Measurements from ENCODE around the gene ZFP90.

ZFP90 gene

DNA sequence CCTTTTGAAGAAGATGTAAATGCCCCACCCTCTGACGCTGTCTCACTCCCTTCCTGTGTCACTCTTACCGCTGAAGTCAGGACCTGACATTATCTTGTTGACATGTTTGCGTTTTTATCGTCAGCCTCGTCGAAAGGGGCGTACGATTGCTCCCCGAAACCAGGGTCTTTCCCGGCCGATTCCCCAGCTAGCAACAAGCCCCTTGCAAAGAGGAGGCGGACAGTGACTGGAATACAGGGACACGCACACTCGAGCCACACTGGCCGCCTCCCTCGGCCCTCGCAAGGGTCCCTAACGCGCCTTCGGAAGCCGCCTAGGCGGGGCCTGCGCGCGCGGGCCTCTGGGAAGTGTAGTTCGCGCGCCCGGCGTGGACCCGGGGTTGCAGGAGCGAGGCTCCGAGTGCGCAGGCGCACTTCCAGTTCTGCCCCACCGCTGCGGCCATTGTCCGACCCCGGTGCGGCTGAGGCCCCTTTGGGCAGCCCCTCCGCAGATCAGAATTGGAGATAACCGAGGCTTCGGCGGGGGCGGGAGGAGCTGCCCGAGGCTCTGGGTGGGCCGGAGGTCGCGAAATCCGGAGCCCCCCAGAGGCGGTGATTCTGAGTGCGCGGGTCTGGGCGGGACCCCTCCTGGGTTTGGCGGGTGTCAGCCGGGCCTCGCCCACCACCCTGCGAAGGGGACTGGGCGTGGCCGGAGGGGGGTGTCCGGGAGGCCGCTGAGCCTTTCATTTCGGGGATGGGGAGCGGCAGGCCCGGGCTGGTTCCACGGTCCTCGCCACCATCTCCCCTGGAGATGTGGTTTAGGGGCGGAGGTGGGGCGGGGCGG, at the start of gene ZFP90:
Gene ZFP90, plus strand, starts transcription at position 412 of the 822 bp plus-strand sequence. CDS start 502 bp downstream, outside the sequence.
- peak within 1 kb of the TSS; percentile 84 for H3K9ac ChIP-seq (ENCODE audit: low read length)
- no peaks in the 10 kb centered on the region for H3K9me3 ChIP-seq (ENCODE audit: insufficient read depth, low read length)
- TF ChIP-seq CTCF (IDR thresholded peaks at IDR 0.05; ENCODE audit: insufficient read depth, low read length, poor library complexity, severe bottlenecking): no peak
- TF ChIP-seq EZH2phosphoT487 (conservative IDR thresholded peaks at IDR 0.05; ENCODE audit: low read length): no peak
- no peaks in the 10 kb centered on the region for H4K20me1 ChIP-seq (ENCODE audit: low read depth, low read length)
- peak within 1 kb of the TSS; percentile 83 for H3K4me3 ChIP-seq (ENCODE audit: insufficient read depth, low read length, poor library complexity, severe bottlenecking)
- H2AFZ ChIP-seq (ENCODE audit: low read depth, low read length, severe bottlenecking): peak within 1 kb of the TSS; percentile 96
- H3K4me2 ChIP-seq (ENCODE audit: low read depth, low read length, poor library complexity, severe bottlenecking): peak within 1 kb of the TSS; percentile 83
- H3K27ac ChIP-seq (ENCODE audit: low read depth, low read length): peak within 1 kb of the TSS; percentile 49
- H3F3A ChIP-seq (ENCODE audit: insufficient read depth): no peaks in the 10 kb centered on the region
- no peaks in the 10 kb centered on the region for H3K27me3 ChIP-seq (ENCODE audit: low read length)
- H3K79me2 ChIP-seq (ENCODE audit: insufficient read depth, low read length): no peaks in the 10 kb centered on the region
- H3K9me2 ChIP-seq (replicated peaks; ENCODE audit: insufficient read depth, low read length): no peaks in the 10 kb centered on the region
- H3K36me3 ChIP-seq (ENCODE audit: low read length): no peaks in the 10 kb centered on the region

GRCh38 chr16:68490358-68490757, 48.7 kb upstream of the ZFP90 start:
- H3K4me3 ChIP-seq (ENCODE audit: insufficient read depth, low read length, poor library complexity, severe bottlenecking): no peak overlapping the region
- H2AFZ ChIP-seq (ENCODE audit: low read depth, low read length, severe bottlenecking): no peak overlapping the region
- peaks cover 8% of the 10 kb centered on the region; the same call in 1 of the 2 replicates for H3K9me3 ChIP-seq (ENCODE audit: insufficient read depth, low read length)
- H3K9me2 ChIP-seq (replicated peaks; ENCODE audit: insufficient read depth, low read length): no peaks in the 10 kb centered on the region
- no peaks in the 10 kb centered on the region for H3F3A ChIP-seq (ENCODE audit: insufficient read depth)
- no peaks in the 10 kb centered on the region for H3K79me2 ChIP-seq (ENCODE audit: insufficient read depth, low read length)
- H3K4me2 ChIP-seq (ENCODE audit: low read depth, low read length, poor library complexity, severe bottlenecking): no peak overlapping the region
- H3K27me3 ChIP-seq (ENCODE audit: low read length): no peaks in the 10 kb centered on the region
- H3K27ac ChIP-seq (ENCODE audit: low read depth, low read length): no peak overlapping the region
- H3K9ac ChIP-seq (ENCODE audit: low read length): no peak overlapping the region
- TF ChIP-seq EZH2phosphoT487 (conservative IDR thresholded peaks at IDR 0.05; ENCODE audit: low read length): no peak
- H3K36me3 ChIP-seq (ENCODE audit: low read length): no peaks in the 10 kb centered on the region
- H4K20me1 ChIP-seq (ENCODE audit: low read depth, low read length): no peaks in the 10 kb centered on the region

- no peak overlapping the region for H3K9ac ChIP-seq (ENCODE audit: low read length)
Observed at GRCh38 chr16:68490829-68491575, 48.1 kb upstream of the ZFP90 start.

More at GRCh38 chr16:68490829-68491575, 48.1 kb upstream of the ZFP90 start:
- Histone ChIP-seq H3K4me2 (ENCODE audit: low read depth, low read length, poor library complexity, severe bottlenecking) (no peak overlapping the region), H3K9me3 (ENCODE audit: insufficient read depth, low read length) (peaks cover 8% of the 10 kb centered on the region; the same call in 1 of the 2 replicates), H3K27ac (ENCODE audit: low read depth, low read length) (no peak overlapping the region), H3K79me2 (ENCODE audit: insufficient read depth, low read length) (no peaks in the 10 kb centered on the region), H3K27me3 (ENCODE audit: low read length) (no peaks in the 10 kb centered on the region), H3K4me3 (ENCODE audit: insufficient read depth, low read length, poor library complexity, severe bottlenecking) (no peak overlapping the region), H4K20me1 (ENCODE audit: low read depth, low read length) (no peaks in the 10 kb centered on the region), H3K36me3 (ENCODE audit: low read length) (no peaks in the 10 kb centered on the region), H3F3A (ENCODE audit: insufficient read depth) (no peaks in the 10 kb centered on the region), H3K9me2 (replicated peaks; ENCODE audit: insufficient read depth, low read length) (no peaks in the 10 kb centered on the region), H2AFZ (ENCODE audit: low read depth, low read length, severe bottlenecking) (no peak overlapping the region)
- TF ChIP-seq CTCF (IDR thresholded peaks at IDR 0.05; ENCODE audit: insufficient read depth, low read length, poor library complexity, severe bottlenecking) (no peak), EZH2phosphoT487 (conservative IDR thresholded peaks at IDR 0.05; ENCODE audit: low read length) (no peak)
